ENCODE data around the gene HDGFL1.

DNA sequence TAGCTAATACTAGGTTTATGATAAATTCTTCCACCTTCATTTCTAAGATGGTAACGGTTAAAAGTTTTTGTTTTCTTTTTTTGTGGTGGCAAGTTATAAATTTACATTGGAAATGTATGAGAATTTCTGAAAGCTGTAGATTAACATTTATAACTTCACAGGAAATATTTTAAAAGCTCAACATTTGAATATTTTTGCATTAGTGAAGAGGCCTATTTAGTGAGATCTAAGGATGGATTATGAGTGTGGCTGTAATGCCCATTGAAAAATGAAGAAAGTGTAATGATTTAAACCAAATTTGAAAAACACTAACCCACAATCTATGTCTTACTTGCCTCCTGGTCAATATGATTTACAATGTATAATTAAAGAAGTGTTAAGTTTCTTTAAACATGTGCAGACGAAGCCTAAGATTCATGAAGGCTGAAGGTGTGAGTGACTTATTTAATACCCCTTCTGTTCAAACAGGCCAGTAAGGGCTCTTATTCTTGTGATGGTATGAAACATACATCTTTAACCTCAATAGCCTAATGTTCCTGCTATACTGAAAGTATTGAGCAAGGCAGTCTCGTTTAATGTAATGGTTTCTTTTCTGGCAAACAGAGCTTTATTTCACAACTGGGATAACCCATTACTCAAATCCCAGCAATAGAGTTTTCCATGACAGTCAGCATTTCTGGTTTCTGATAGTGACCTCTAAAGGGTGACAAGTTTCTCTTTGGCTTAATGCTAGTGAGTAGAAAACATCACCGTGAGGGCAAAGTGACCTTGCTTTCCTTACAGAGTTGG lies 13.2 kb downstream of the HDGFL1 start:
- TF ChIP-seq, protein P1, sequence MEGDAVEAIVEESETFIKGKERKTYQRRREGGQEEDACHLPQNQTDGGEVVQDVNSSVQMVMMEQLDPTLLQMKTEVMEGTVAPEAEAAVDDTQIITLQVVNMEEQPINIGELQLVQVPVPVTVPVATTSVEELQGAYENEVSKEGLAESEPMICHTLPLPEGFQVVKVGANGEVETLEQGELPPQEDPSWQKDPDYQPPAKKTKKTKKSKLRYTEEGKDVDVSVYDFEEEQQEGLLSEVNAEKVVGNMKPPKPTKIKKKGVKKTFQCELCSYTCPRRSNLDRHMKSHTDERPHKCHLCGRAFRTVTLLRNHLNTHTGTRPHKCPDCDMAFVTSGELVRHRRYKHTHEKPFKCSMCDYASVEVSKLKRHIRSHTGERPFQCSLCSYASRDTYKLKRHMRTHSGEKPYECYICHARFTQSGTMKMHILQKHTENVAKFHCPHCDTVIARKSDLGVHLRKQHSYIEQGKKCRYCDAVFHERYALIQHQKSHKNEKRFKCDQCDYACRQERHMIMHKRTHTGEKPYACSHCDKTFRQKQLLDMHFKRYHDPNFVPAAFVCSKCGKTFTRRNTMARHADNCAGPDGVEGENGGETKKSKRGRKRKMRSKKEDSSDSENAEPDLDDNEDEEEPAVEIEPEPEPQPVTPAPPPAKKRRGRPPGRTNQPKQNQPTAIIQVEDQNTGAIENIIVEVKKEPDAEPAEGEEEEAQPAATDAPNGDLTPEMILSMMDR (IDR thresholded peaks at IDR 0.05; ENCODE audit: poor library complexity) = no peak
- TF ChIP-seq EZH2 (IDR thresholded peaks at IDR 0.05; ENCODE audit: borderline replicate concordance) = no peak
- no peak for TF ChIP-seq EZH2phosphoT487 (IDR thresholded peaks at IDR 0.05; ENCODE audit: low read depth, severe bottlenecking, unreplicated experiment)

Data from hepatocyte (in vitro differentiated cells).